Left lung (tissue), 14 donors: ENCODE measurements around the gene IDH3G. TPM values are rescaled to one million over a fixed set of nuclear protein-coding genes. Genes with fewer than 3 reads are reported as not detected.

Experiments used
- ATAC-seq: fragments of 200-7000 bp; cut with Tn5 transposase; one replicate; pipeline ENCODE4 v1.9.1; 2020; ENCODE audit warnings: moderate library complexity
- DNase-seq, 4 donors: peaks; one replicate each; pipeline ENCODE4 v3.0.0-alpha.2; 2013 to 2020
- H3K27ac ChIP-seq, 2 donors: fragments of 200-600 bp; sonication (generic) in 1 of 2; one replicate each; pipeline versions ENCODE4 v1.5.0 to v1.8.0; 2020 to 2021
- H3K27me3 ChIP-seq, 2 donors: fragments of 200-600 bp; sonication (generic) in 1 of 2; one replicate each; pipeline versions ENCODE4 v1.5.0 to v1.8.0; 2020 to 2021
- H3K36me3 ChIP-seq, 2 donors: fragments of 200-600 bp; sonication (generic) in 1 of 2; one replicate each; pipeline versions ENCODE4 v1.5.0 to v1.8.0; 2020 to 2021
- H3K4me1 ChIP-seq, 2 donors: fragments of 200-600 bp; one replicate each; pipeline ENCODE4 v1.8.0; 2021
- H3K4me3 ChIP-seq, 2 donors: fragments of 200-600 bp; sonication (generic) in 1 of 2; one replicate each; pipeline versions ENCODE4 v1.5.0 to v1.8.0; 2020 to 2021; ENCODE audit warnings: mild to moderate bottlenecking in 1 of 2
- H3K9me3 ChIP-seq, 2 donors: fragments of 200-600 bp; sonication (generic) in 1 of 2; one replicate each; pipeline versions ENCODE4 v1.5.0 to v1.8.0; 2020 to 2021
- CTCF ChIP-seq, 2 donors: fragments of 200-600 bp; sonication (generic) in 1 of 2; IDR thresholded peaks; one replicate each; pipeline versions ENCODE4 v1.5.0 to v1.8.0; 2021; ENCODE audit warnings: antibody characterized with exemption in 2 of 2
- intact Hi-C, 2 donors: fragments of 100-400 bp; cut with DNase I; formaldehyde crosslinking; loops; one replicate each; pipeline versions ENCODE4 v1.11.2 to v1.14.2; 2022
- long read RNA-seq, 12 donors: library from polyadenylated mRNA in 2 of 12; unstranded in 2 of 12; transcript quantifications; one replicate each; pipeline ENCODE4 v2.0.0 and lab custom pipeline, GENCODE V29; 2019 to 2026
- polyA plus RNA-seq, 6 donors: library from polyadenylated mRNA; unstranded; fragments of 120-200 nt; gene quantifications; one replicate each; pipeline ENCODE4 v1.2.1, GENCODE V29; 2013; ENCODE audit not compliant: insufficient read length in 6 of 6
- total RNA-seq, 2 donors: library from RNA; stranded (reverse); fragmentation: NEBNext Ultra II Directional; extraction: Animal tissue kit (Norgen Biotek cat#: 25700); gene quantifications; one replicate each; pipeline ENCODE4 v1.2.1, GENCODE V29; 2021
- donor health status: DM: no; HTN: yes; CAD: no.
- donor health status: DM: no; HTN: no; CAD: no.

The IDH3G gene
- total RNA-seq (10 to 100 TPM; 42.4 to 52.9 TPM), polyA plus RNA-seq (10 to 100 TPM; 54.2 to 72.3 (median 55.6) TPM)
- long read RNA-seq, donor 1, partial matches to known transcripts: 690 of 720 reads
- long read RNA-seq, donor 1, other reads (novel, unspliced or antisense): 30 of 720 reads
- long read RNA-seq, donor 2, partial matches to known transcripts: 10 of 21 reads
- long read RNA-seq, donor 2, other reads (novel, unspliced or antisense): 11 of 21 reads
- long read RNA-seq, donor 3, partial matches to known transcripts: 5 of 16 reads
- long read RNA-seq, donor 3, other reads (novel, unspliced or antisense): 11 of 16 reads
- long read RNA-seq, donor 4, partial matches to known transcripts: 1 of 88 reads
- long read RNA-seq, donor 4, other reads (novel, unspliced or antisense): 87 of 88 reads
- long read RNA-seq, donor 5, partial matches to known transcripts: 508 of 518 reads
- long read RNA-seq, donor 5, other reads (novel, unspliced or antisense): 10 of 518 reads
- long read RNA-seq, donor 6, partial matches to known transcripts: 451 of 459 reads
- long read RNA-seq, donor 6, other reads (novel, unspliced or antisense): 8 of 459 reads
- long read RNA-seq, donor 7, partial matches to known transcripts: 418 of 418 reads
- long read RNA-seq, donor 7, other reads (novel, unspliced or antisense): 0 of 418 reads
- long read RNA-seq, donor 8, partial matches to known transcripts: 520 of 540 reads
- long read RNA-seq, donor 8, other reads (novel, unspliced or antisense): 20 of 540 reads
- long read RNA-seq, donor 9: 0 reads
- long read RNA-seq, donor 10, partial matches to known transcripts: 6 of 160 reads
- long read RNA-seq, donor 10, other reads (novel, unspliced or antisense): 154 of 160 reads
- long read RNA-seq, donor 11, partial matches to known transcripts: 426 of 448 reads
- long read RNA-seq, donor 11, other reads (novel, unspliced or antisense): 22 of 448 reads
- long read RNA-seq, donor 12, partial matches to known transcripts: 511 of 527 reads
- long read RNA-seq, donor 12, other reads (novel, unspliced or antisense): 16 of 527 reads

GRCh38 chrX:153794018-153794896 lies at the start of gene IDH3G, which contains the start of gene SSR4:
TSS of gene IDH3G (minus strand) at chrX:153794375. CDS start at chrX:153794326, 49 bp downstream.
TSS of gene SSR4 (plus strand) at chrX:153794668. CDS start at chrX:153794688, 20 bp downstream.
- no peaks in the 10 kb centered on the region for H3K9me3 ChIP-seq
- peak within 1 kb of the TSS; percentile 89 to 94 for H3K27ac ChIP-seq
- intact Hi-C loops: no loop called here
- peaks cover 0 to 43% of the 10 kb centered on the region in 2 donors for H3K36me3 ChIP-seq
- H3K4me1 ChIP-seq: peaks cover 0 to 38% of the 10 kb centered on the region in 2 donors
- TF ChIP-seq CTCF (IDR thresholded peaks at IDR 0.05): peak in 1 of 2 donors; percentile 26
- ATAC-seq: peak; percentile 95
- H3K4me3 ChIP-seq: peak within 1 kb of the TSS; percentile 48 to 76
- peak; percentile 93 to 96 (median 96) for DNase-seq
- no peaks in the 10 kb centered on the region for H3K27me3 ChIP-seq

GRCh38 chrX:153836921-153837320 lies 42.7 kb upstream of the IDH3G start:
- TF ChIP-seq CTCF (IDR thresholded peaks at IDR 0.05): no peak
- DNase-seq (no peak), ATAC-seq (no peak)
- Histone ChIP-seq H3K27ac (no peak overlapping the region), H3K4me3 (no peak overlapping the region), H3K27me3 (peaks cover 14 to 19% of the 10 kb centered on the region in 2 donors), H3K36me3 (no peaks in the 10 kb centered on the region), H3K4me1 (no peaks in the 10 kb centered on the region), H3K9me3 (no peaks in the 10 kb centered on the region)
- intact Hi-C loops: loop anchor here in 1 of 2 donors (10.0 kb wide), 1 partner anchor 58 kb away; no protein-coding TSS in a partner anchor

GRCh38 chrX:153832728-153833127 lies 38.6 kb upstream of the IDH3G start:
- Histone ChIP-seq H3K4me3 (no peak overlapping the region), H3K36me3 (no peaks in the 10 kb centered on the region), H3K27me3 (peaks cover 37 to 49% of the 10 kb centered on the region in 2 donors), H3K9me3 (no peaks in the 10 kb centered on the region), H3K27ac (no peak overlapping the region), H3K4me1 (peaks cover 7 to 8% of the 10 kb centered on the region in 2 donors)
- no peak for TF ChIP-seq CTCF (IDR thresholded peaks at IDR 0.05)
- ATAC-seq (no peak), DNase-seq (no peak)
- intact Hi-C loops: loop anchor here in 1 of 2 donors (10.0 kb wide), 1 partner anchor 62 kb away; no protein-coding TSS in a partner anchor

GRCh38 chrX:153831429-153832150 lies 37.4 kb upstream of the IDH3G start:
- Histone ChIP-seq H3K9me3 (no peaks in the 10 kb centered on the region), H3K4me3 (no peak overlapping the region), H3K4me1 (peaks cover 7 to 8% of the 10 kb centered on the region in 2 donors), H3K27ac (no peak overlapping the region), H3K27me3 (peaks cover 37 to 55% of the 10 kb centered on the region in 2 donors), H3K36me3 (no peaks in the 10 kb centered on the region)
- TF ChIP-seq CTCF (IDR thresholded peaks at IDR 0.05): no peak
- no peak for DNase-seq
- ATAC-seq: no peak
- intact Hi-C loops: loop anchor here in 1 of 2 donors (10.0 kb wide), 1 partner anchor 63 kb away; no protein-coding TSS in a partner anchor
